ENCODE measurements around the gene SLC35F3.
"Not testable (repeated sequence)": the region's sequence is repeated elsewhere in the genome, so short reads cannot be mapped to it uniquely, and the experiment has no call there.

The SLC35F3 gene

DNA sequence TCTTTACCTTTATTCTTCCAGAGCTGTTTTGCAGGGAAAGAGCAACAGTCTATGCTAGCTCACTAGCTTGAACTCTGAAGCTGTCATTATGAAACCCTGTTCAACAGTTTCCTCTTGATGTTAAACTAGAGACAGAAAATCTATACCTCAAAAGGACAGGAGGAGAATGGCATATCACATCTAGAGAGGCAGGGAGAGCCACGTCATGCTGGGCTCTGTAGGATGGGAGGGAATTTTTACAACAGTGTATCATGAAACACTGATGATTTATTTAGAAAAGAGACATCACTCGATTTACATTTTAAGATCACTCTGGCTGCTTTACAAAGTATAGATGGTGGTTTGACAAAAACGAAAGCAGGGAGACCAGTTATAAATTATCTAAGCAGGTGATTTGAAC, 243.9 kb downstream of the SLC35F3 start:
- DNase-seq (ENCODE audit: low spot score): no peak

DNA sequence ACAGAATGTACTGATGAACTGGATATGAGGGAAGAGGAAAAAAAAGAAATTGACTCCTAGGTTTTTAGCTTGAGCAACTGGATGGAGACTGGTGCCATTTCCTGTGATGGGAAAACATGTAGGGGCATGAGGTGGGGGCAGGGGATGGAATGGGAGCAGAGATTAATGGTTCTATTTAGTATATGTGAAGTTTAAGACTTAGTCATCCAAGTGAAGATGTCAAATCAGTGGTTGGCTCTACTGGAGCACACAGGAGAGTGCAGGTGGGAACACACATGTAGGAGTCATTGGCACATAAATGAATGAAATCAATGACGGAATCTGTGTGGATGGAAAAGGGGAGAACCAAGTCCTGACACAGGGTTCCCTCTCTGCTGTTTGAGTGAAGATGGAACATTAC, 244.3 kb downstream of the SLC35F3 start:
- DNase-seq (ENCODE audit: low spot score): no peak

DNA sequence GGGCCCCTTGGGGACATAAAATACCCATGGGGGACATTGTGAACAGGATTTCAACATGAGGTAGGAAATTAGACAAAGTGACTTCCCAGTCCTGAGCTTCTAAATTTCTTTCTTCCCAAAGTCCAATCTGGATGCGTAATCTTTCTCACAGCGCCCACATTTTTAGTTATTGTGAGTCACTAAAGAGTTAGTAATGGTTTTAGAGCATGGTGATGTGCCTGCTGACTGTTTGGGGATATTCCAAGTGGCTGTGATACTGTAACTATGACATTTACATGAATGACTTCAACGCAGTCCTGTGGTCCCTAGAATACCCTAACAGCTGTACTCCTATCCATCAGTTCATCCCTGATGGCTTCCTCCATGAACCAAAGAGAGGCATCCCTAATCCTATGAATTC, 244.7 kb downstream of the SLC35F3 start:
- DNase-seq (ENCODE audit: low spot score): peak; percentile 31

DNA sequence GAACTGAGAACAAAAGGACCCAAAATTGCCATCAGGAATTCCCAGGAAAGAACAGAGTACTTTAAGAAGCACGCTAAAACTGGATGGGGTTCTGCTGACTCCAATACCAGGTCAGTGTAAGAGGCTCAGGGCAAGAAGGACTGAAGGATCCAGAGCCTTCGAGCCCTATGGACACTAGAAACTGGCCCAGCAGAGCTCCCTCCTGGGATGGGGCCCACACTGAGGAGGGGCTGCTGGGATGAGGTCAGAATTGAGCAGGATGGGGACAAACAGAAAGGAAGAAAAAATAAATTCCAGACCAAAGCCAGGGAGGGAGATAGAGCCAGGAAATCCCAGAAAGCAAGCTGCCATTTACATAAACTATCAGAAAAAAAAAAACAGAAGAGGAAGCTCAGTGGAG, 246.4 kb downstream of the SLC35F3 start:
- DNase-seq (ENCODE audit: low spot score): no peak

DNA sequence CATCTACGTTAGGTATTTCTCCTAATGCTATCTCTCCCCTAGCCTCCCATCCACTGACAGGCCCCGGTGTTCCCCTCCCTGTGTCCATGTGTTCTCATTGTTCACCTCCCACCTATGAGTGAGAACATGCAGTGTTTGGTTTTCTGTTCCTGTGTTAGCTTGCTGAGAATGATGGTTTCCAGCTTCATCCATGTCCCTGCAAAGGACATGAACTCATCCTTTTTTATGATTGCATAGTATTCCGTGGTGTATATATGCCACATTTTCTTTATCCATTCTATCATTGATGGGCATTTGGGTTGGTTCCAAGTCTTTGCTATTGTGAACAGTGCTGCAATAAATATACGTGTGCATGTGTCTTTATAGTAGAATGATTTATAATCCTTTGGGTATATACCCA, 247.9 kb downstream of the SLC35F3 start:
- not testable (repeated sequence) for DNase-seq (ENCODE audit: low spot score)

DNA sequence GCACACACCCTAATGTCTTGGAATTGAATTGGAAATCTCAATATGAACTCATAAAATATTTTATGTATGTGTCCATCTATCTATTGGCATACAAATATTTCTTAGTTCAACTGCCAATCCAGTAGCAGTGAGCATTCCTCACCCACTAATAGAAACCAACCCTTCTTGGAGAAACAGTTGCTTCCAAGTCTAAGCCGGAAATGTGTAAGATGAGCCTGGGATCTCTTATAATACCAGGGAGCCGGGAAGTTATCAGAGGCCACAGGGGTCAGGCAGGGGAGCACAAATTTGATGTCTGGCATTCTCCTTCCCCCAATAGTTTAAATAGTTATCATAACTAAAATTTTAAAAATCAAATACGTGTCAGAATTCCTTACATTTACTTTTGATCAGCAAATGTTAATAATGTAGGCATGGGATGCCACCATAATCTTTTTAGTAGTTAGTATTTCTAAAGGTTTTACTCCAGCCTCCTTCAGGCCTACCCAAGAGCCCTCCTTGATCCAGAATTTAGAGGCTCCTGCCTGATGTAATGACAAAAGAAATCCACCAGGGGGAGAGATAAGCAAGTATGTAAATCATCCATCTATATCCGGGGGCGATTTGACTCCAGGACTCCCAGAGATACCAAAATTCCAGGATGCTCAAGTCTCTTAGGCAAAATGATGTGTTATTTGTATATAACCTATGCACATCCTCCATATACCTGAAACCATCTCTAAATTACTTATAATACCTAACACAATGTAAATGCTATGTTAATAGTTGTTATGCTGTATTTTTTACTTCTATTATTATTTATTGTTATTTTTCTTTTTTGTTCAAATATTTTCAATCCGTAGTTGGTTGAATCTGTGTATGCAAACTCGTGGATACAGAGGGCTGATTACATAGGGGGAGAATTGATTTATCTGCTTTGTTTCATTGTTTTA, 250.1 kb downstream of the SLC35F3 start:
- DNase-seq (ENCODE audit: low spot score): peak; percentile 72

DNA sequence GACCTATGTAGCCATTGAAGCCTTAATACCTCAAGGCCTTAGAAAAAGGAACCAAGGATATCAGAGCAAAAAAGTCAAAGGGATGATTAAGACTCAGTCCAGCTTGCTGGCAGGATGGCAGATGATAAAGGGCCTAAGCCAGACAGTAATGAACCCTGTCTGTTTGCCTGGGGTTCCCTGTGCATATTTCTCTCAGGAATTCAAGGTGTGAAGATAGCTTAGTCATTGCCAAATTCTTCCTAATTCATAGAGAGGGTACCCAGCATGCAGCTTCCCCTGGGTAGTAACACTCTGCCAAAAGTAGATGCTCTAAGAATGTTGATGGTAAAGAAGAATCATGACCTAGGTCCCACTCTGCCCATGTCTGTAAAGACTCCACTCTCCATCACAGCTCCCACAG, 258.2 kb downstream of the SLC35F3 start:
- DNase-seq (ENCODE audit: low spot score): no peak

DNA sequence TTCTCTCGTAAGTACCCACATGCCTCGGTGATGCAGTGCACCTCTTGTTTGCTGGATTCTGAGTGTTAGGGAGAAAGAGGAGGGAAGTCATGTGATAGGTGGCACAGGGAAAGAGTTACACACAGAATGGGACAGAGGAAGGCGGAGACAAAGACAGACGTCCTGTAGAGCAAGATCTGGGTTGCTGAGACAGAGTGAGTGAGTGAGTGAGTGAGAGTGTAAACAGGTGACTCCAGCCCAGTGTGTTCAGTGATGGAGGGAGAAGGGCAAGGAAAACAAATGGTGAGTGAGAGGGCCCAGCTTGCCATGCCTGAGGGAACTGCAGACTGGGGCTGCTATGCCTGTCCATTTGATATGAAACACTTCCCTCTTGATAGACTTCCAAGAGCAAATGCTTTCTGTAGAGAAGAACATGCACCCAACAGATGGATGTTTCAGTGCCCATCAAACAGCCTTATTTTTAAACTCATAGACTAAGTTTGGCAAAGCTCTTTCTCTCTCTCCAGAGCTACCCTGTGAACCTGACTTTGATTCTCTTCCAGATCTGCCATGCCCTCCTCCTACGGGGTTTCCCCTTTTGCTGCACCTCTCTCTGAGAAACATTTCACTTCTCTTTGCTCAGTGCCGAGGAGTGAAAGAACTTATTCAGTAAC, 258.9 kb downstream of the SLC35F3 start:
- no peak for DNase-seq (ENCODE audit: low spot score)

DNA sequence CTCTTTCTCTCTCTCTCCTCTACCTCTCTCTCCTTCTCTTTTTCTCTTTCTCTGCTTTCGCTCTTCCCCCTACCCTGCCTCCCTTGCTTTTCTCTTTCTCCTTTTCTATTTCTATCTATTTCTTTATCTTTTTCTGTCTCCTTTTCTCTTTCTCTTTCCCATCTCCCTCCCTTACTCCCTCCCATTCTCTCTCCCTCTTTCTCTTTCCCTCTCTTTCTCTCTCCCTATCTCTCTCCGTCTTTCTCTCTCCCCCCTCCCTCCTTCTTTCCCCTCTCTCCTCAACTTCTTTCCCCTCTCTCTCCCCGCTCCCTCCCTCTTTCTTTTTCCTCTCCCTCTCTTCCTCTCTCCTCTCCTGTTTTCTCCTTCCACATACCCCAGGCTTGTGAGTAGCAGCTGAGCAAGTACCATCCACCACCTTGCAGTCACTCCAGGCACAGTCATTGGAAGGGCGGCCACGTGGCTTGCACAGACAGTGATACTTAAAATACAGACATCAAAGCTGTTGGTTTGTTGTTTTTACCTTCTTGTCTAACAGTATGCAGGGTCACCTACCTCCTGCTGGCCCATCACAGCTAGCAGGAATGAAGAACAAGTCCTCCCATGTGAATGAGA, 259.7 kb downstream of the SLC35F3 start:
- no peak for DNase-seq (ENCODE audit: low spot score)

DNA sequence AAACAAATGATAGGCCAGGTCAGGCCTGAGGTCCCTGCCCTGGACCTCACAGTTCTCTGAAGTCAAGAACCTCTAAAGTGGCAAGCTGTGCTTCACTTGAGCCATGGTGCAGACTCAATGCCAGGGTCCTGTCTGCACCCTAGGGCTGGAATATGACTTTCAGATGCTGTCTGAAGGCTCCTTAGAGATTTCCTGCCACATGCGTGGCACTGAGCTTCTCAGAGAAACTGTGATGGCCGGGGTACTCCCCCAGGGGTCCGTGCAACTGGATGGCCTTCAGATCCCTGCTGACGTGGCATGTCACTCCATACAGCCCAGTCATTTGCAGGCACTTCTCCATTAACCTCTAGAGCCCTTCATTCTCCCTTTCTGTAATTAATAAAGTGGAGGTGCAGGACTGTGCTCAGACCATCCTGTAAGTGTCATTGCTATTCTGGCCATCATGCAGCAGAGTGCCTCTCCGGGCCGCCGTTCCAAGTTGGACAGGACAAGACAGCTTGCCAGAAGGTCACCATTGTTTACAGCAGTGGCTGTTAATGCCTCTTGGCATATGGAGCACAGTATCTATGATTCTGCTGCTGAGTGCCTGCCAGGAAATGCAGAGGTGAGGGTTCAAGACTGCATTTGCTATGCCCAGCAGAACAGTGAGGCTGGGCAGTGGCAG, 263.7 kb downstream of the SLC35F3 start:
- no peak for DNase-seq (ENCODE audit: low spot score)

DNA sequence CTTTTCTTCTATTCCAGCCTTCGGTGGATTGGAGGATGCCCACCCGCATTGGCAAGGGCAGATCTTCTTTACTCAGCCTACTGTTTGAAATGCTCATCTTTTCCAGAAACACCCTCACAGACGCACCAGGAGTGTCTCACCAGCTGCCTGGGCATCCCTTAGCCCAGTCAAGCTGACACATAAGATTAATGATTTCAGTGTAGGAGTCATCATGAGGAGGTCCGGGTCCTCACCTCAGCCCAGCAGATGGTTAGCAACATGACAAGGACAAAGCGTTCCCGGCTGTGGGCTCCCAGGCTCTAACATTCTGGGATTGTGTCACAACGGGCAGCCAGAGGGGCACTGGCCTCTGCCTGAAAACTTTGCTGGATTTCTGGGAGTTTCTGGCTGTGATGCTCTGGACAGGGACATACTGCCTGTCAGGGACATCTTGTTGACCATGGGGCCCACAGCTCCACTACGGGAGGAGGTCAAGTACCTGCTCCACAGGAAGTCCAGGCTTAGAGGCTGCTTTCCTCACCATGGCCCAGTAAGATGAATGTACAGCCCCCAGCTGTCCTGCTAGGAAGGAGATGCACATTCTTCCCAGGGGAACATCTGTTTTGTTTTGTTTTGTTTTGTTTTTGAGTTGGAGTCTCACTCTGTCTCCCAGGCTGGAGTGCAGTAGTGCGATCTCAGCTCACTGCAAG, 264.8 kb downstream of the SLC35F3 start:
- DNase-seq (ENCODE audit: low spot score): no peak

DNA sequence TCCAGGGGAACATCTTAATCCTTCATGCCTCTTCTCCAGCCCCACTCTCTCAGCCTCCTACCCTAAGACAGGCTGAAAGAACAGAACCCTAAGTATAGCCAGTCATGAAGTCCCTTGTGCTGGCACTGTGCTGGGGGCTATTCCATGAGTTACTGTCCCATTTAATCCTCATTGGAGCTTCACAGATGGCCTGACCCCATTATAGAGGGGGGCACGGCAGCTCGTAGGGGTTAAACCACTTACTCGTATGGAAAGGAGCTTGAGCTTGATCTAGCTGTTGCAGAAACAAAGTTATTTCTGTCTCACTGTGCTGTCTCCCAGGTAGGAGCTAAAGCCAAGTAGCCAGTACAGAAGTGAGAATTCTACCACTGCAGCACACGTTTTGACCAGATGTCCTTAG, 265.6 kb downstream of the SLC35F3 start:
- no peak for DNase-seq (ENCODE audit: low spot score)

DNA sequence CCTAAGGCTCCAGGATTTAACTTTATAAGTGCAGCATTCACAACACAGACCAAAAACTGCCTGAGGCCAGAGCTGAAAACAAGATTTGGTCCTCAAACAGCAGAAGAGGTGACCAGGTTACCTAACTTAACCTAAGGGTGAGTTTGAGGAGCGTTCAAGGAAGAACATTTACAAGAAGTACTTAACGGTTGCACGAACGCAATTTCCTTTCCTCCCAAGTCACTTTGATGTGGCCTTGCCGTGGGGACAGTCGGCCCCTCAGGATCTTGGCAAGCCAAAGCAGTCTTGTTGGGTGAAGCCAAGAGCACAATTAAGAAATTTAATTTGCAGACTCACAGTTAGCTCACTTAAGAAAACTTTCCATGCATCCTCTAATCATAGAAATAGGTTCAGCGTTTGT, 266.1 kb downstream of the SLC35F3 start:
- DNase-seq (ENCODE audit: low spot score): no peak

DNA sequence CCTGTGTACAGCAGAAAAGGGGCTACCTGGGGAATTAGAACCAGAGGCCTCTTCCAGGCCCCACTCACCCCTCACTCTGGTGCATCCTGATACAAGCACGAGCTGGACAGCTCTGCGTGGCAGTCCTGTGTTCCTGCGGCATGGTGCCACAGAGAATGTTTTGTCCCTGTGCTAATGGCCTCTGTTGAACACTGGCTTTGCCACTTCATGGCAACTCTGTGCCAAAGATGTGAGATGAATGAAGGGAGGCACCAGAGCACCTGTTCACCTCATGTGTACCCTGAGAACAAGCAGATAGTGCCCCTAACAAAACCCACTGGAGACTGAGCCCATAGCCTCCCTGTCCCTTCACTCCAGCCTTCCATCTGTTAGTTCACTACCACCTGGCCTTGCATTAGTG, 269.5 kb downstream of the SLC35F3 start:
- DNase-seq (ENCODE audit: low spot score): no peak

DNA sequence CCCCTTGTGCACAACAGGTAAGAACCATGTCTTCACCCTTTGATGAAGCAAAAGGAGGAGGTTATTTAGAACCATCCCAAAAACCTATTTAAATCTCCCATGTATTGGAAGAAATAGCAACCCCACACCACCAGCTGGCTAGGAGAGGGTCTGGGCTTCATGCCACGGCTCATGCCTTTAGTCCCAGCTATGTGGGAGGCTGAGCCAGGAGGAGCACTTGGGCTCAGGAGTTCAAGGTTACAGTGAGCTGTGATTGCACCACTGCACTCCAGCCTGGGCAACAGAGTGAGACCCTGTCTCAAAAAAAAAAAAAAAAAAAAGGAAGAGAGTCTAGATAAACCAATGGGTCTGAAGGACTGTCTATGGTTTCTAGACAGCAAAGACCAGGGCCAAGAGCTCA, 270.9 kb downstream of the SLC35F3 start:
- DNase-seq (ENCODE audit: low spot score): no peak

DNA sequence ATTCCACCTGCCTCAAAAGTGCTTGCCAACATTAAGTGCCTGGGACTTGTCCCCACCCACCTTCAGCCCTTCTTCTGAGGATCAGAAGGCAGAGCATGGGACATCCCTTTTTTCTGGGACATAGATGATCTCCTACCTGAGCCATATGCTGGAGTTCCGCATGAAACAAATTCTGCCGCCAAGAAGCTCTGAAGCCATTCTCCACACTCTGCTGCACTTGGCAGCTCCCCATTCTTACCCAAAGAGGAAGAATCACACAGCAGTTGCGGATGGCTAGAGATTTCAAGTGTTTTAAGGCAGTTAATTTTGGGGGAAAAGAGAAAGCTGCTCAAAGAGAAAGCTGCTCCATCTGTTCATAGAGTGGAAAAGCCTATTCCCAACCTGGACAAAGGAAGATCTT, 271.5 kb downstream of the SLC35F3 start:
- no peak for DNase-seq (ENCODE audit: low spot score)

DNA sequence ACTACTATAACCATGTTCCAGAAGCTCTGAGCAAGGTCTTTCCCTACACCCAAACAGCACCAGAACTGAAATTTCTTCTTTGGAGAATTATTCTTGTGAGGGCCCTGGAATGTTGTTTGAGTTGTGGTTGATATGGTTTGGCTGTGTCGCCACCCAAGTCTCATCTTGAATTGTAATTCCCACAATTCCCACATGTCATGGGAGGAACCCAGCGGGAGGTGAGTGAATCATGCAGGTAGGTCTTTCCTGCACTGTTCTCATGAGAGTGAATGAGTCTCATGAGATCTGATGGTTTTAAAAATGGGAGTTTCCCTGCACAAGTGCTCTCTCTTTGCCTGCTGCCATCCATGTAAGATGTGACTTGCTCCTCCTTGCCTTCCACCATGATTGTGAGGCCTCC, 272.4 kb downstream of the SLC35F3 start:
- not testable (repeated sequence) for DNase-seq (ENCODE audit: low spot score)

DNA sequence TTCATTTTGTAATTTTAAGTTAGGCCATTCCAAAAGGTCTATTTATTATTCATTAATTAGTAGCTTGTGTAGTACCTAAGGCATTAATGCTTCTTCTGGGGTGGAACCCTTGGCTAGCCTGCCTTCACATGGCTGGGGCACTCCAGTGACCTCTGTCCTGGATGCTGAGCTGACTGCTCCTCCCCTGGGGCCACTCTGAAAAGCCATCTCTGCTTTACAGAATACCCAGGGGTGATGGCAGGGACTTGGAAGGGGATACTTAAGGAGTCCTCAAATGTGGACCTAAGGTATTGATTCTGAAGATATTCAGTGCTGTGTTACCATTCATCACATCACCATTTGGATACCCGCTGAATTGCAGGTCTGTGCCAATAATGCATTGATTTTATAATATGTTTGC, 281.0 kb downstream of the SLC35F3 start:
- DNase-seq (ENCODE audit: low spot score): no peak

DNA sequence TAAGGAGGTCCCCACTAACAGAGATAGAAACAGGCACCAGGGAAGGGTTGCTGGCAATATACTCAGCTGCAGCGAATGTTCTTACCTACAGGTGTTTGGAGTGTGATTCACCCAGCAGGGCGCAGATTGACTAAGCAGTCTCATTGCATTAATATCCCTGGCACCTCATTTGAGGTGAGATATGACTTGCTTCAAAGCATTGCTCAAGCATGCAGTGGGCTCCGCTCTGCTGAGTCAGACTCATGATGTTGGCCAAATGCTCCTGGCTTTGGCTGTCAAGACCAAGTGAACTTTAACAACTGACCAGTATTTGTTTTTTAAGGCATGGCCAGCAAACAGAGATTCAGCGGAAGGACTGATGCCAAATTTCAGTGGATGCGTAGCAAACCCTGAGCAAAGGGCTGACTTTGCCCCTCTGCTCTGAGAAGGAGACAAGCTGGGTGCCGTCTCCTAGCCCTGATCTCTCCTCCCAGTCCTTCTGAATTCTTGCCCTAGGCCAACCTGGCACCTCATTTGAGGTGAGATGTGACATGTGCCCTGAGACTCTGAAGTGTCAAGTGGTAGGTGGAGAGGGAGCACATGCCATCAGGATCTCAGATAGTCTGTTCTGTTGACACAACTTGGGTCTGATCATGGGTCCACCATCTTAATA, 281.7 kb downstream of the SLC35F3 start:
- DNase-seq (ENCODE audit: low spot score): no peak

DNA sequence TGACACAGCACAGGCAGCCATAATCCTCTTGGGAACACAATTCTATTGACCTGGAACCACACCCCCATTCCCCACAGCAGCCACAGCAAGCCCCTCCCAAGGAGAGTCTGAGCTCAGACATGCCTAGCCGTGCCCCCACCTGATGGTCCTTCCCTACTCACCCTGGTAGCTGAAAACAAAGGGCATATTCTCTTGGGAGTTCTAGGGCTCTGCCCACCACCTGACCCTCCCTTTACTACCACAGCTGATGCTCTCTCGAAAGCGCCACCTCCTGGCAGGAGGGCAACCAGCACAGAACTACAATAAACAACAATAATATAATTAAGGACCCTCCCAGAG, 283.9 kb downstream of the SLC35F3 start:
- DNase-seq (ENCODE audit: low spot score): no peak

DNA sequence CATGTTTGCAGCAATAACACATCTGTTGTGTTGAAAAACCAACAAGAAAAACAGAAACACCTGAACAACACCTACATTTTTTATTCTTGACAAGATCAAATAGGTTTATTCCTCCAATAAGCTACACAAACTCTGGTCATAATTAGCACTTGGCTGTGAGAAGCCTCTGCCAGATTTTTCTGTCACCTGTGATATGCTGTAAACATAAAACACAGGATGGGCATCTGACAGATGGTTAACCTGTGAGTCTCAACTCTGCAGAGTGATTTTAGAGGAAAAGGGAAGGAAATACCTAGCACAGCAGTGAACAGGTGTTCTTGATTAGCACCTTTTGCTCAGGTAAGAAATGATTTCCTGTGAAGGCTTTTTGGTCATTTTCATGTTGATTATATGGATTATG, 293.4 kb downstream of the SLC35F3 start:
- DNase-seq (ENCODE audit: low spot score): no peak
